Heart left ventricle (tissue), 13 donors: ENCODE measurements around the gene ZDHHC22.

Experiments
- POLR2A ChIP-seq, 2 donors: fragments of 450-650 bp; IDR thresholded peaks; one replicate each; pipeline ENCODE4 v1.6.1; 2017; ENCODE audit warnings: antibody characterized with exemption in 2 of 2, mild to moderate bottlenecking in 2 of 2, moderate library complexity in 2 of 2
- TF ChIP-seq, protein P1 (sequence below), 12 donors: fragments of 200-600 bp; sonication (generic) in 4 of 12; IDR thresholded peaks; one replicate each; pipeline versions ENCODE4 v1.5.0 to v1.8.0; 2018 to 2022; ENCODE audit warnings: antibody characterized with exemption in 12 of 12, mild to moderate bottlenecking in 5 of 12
- donor health status: ischemic (EF 13 %, LVEDD 7.1; RV severe dilation, severe dysfunction).
- donor health status: DM: no; HTN: yes; CAD: no.
- donor health status: DM: no; HTN: no; CAD: no.
- donor health status: ischemic (EF 25% LVEDD 6.9; RV normal size, moderate dysfunction).
- donor health status: ischemic (EF 25% LVEDD 5.7; RV mildly dilated, moderate dysfunction).
- donor health status: ischemic (EF 35%, LVEDD 5.7; RV mildly dilated, moderate dysfunction).
- donor health status: nonischemic (EF 11% LVEDD 7.7; RV severe dilation, severe dysfunction).
- donor health status: DM: yes; HTN: yes; CAD: no.
- donor health status: PGD.
- donor health status: ischemic (EF 29% LVEDD 5.4; RV normal size, mild dysfunction).
- donor health status: nonischemic (EF 23%, LVEDD 6.1; RV moderate dilation, normal function).

DNA sequence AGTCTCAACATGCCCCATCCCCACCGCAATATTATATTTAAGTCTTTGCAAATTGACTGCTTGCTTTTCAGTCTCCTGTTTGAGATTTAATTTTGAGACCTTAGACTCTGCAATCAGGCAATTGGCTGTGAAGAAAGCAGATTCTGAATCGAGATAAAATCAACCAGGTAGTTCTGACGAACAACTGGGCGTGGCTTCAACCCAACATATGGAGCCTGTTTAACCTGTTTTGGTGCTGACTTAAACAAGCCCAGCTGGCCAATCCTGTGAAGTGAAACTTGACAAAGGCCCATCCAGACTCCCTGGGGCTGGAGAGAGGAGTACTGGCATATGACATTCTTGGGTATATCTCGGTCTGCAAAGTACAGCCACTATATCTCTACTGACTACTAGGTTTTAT lies 53.4 kb downstream of the ZDHHC22 start:
- TF ChIP-seq, protein P1, sequence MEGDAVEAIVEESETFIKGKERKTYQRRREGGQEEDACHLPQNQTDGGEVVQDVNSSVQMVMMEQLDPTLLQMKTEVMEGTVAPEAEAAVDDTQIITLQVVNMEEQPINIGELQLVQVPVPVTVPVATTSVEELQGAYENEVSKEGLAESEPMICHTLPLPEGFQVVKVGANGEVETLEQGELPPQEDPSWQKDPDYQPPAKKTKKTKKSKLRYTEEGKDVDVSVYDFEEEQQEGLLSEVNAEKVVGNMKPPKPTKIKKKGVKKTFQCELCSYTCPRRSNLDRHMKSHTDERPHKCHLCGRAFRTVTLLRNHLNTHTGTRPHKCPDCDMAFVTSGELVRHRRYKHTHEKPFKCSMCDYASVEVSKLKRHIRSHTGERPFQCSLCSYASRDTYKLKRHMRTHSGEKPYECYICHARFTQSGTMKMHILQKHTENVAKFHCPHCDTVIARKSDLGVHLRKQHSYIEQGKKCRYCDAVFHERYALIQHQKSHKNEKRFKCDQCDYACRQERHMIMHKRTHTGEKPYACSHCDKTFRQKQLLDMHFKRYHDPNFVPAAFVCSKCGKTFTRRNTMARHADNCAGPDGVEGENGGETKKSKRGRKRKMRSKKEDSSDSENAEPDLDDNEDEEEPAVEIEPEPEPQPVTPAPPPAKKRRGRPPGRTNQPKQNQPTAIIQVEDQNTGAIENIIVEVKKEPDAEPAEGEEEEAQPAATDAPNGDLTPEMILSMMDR (IDR thresholded peaks at IDR 0.05): no peak
- no peak for TF ChIP-seq POLR2A (IDR thresholded peaks at IDR 0.05)
